GM21737 (cell line): ENCODE results near the gene NEK11.

Experiments
- ATAC-seq: cut with Tn5 transposase; IDR thresholded peaks from one replicate; pipeline ENCODE4 v1.9.1; 2021; ENCODE audit warnings: mild to moderate bottlenecking, moderate library complexity; ENCODE audit not compliant: unreplicated experiment

The NEK11 gene, protein sequence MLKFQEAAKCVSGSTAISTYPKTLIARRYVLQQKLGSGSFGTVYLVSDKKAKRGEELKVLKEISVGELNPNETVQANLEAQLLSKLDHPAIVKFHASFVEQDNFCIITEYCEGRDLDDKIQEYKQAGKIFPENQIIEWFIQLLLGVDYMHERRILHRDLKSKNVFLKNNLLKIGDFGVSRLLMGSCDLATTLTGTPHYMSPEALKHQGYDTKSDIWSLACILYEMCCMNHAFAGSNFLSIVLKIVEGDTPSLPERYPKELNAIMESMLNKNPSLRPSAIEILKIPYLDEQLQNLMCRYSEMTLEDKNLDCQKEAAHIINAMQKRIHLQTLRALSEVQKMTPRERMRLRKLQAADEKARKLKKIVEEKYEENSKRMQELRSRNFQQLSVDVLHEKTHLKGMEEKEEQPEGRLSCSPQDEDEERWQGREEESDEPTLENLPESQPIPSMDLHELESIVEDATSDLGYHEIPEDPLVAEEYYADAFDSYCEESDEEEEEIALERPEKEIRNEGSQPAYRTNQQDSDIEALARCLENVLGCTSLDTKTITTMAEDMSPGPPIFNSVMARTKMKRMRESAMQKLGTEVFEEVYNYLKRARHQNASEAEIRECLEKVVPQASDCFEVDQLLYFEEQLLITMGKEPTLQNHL

DNA sequence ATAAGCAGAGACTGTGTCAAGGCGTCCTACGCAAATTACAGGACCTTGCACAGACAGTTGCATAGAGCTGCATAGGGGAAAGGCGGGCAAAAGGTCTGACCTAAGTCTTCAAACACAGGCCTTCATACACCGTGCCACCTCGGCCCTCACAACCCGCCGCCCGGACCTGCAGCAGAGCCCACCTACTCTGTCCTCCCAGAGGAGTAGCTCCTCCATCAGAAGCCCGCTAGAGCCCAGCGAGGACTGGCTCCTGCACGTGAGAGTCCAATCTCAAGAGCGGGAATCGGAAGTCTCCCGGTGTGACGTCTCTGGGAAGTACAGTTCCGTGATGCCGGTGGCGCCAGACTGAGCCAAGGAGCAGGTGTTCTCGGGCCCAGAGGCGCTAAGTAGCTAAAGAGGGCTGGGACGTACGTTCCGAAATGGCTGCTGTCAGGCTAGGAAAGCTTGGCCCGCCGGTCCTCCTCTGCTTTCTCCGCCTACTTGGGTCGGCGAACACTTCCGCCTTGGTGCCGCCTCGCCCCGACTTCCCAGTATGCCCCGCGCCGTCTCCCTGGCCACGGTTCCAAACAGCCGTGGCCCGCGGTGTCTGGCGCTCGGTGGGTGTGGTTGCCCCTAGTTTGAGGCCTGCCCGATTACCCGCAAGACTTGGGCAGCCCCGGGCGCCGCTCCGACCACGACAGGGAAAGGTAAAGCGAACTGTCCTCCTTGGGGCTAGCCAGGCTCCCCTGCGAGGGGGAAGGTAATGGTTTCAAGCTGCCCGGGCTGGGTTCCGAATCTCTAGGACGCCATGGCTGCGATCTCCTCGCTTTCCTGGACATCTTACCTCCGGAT is at the start of gene NEK11, which contains the start of gene ASTE1:
NEK11 (plus strand) TSS at position 557 of the 831 bp plus-strand sequence. CDS start 2,832 bp downstream, outside the sequence.
ASTE1 (minus strand) TSS at position 505 of the 831 bp plus-strand sequence. CDS start 1,519 bp downstream, outside the sequence.
- peak; percentile 99 for ATAC-seq

DNA sequence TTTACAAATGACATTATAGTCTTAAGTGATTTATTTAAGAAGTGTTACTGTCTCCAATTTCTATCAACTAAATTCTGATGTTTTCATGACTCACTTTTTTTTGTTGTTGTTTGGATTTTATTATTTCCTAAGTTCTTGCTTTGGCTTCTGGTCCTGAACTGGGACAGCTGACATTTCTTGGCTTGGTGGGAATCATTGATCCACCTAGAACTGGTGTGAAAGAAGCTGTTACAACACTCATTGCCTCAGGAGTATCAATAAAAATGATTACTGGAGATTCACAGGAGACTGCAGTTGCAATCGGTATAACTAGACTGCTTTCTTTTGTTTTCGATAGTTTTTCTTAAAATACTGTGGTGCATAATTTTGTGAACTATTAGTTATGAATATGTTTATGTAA is 47.6 kb upstream of the NEK11 start:
- ATAC-seq: no peak

DNA sequence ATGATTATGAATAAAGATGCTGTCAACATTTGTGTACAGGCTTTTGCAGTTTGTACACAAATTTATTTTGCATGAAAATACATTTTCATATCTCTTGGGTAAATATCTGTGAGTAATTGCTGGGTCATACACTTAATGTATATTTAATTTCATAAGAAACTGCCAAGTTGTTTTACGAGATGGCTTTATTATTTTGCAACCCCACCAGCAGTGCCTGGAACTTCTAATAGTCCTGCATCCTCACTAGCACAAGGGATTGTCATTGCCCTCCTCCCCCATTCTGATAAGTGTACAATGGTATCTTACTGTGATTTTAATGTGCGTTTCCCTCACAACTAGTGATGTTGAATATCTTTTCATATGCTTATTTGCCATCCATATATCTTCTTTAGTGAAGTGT is 45.2 kb upstream of the NEK11 start:
- ATAC-seq: no peak

DNA sequence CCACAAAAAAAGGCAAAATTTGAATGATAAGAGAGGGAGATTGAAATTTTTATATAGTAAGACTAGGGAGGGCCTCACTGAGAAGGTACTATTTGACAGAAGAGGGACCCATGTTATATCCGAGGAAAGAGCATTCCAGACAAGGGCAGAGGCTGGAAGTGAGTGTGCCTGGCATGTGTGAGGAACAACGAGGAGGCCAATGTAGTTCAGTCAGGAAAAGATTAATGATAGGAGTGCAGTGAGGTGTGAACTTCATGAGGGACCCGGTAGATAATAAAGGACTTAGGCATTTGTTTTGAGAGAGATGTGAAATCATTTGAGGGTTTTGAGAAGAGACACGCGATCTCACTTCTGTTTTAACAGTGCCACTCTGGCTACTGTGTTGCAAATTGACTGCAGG is 36.4 kb upstream of the NEK11 start:
- ATAC-seq: no peak

DNA sequence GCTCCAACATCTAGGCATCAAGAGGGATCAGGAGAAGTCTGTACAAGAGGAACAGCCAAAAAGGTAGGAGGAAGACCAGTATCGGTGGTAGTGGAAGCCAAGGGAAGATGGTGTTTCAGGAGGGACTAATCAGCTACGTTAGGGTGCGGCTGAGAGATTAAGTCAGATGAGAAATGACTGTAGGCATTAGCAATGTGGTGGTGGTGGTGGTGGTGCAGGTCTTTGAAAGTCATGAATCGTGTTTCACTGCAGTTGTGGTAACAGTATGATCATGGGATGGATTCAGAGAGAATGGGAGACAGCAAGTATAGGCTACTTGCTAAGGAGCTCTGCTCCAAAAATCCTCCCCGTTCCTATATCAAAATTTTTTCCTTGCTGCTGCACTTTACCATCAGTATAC is 35.6 kb upstream of the NEK11 start:
- ATAC-seq: no peak

DNA sequence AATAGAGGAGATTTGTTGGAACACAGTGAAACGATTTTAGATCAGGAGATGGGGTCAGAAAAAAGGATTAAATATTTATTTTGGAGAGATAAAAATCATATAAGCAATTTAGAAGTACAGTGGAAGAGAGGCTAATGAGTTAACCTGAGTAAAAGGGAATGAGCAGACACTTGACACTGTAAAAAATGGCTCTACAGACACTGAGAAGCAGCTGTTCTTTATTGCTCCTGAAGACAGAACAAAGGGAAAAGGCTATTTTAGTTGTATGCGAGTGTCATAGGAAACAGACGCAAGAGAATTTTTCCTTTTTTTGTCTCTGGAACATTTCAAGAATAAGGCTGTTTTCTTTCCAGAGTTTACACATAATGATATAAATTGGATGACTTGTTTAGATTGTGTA is 34.3 kb upstream of the NEK11 start:
- ATAC-seq: no peak

DNA sequence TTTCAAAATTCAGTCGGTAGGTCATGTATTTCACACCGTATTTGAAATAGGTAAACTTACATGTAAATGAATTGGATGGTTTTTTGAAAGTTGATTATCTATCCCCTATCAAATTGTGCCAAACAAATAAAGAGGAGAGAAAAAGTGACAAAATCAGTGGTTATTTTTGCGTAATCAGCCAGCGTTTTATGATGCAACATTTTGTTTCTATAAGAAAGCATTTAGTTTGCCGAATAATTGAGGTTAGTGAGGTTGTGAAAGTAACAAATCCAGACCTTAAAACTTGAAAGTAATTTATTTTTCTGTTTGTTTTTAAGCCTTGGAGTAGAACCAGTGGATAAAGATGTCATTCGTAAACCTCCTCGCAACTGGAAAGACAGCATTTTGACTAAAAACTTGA is 29.4 kb upstream of the NEK11 start:
- ATAC-seq: no peak

DNA sequence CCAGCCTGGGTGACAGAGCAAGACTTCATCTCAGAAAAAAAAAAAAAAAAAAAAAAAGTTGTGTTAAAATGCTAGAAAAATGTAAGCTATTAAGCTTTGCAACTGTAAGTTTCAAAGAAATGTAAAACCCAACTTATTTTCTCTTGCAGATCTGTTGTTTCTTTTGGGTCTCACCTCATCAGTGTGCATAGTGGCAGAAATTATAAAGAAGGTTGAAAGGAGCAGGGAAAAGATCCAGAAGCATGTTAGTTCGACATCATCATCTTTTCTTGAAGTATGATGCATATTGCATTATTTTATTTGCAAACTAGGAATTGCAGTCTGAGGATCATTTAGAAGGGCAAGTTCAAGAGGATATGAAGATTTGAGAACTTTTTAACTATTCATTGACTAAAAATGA is 25.6 kb upstream of the NEK11 start:
- no peak for ATAC-seq

DNA sequence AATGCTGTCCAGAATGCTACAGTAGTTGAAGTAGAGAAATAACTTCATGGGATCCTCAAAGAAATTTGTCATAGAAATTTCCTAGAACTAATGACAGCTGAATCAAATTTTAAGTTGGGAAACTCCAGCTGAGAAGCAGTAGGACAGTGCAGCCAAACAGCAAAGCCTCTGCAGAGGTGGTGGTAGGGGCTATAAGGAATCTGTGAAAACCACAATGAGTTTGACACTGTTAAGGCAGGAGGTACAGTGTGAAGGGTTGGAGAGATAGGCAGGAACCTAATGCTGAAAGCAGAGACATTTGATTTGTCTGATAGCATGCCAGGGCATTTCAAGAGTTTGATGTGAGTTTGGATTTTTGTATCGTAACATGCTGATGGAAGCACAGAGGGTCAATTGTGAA is 22.1 kb upstream of the NEK11 start:
- ATAC-seq: no peak

DNA sequence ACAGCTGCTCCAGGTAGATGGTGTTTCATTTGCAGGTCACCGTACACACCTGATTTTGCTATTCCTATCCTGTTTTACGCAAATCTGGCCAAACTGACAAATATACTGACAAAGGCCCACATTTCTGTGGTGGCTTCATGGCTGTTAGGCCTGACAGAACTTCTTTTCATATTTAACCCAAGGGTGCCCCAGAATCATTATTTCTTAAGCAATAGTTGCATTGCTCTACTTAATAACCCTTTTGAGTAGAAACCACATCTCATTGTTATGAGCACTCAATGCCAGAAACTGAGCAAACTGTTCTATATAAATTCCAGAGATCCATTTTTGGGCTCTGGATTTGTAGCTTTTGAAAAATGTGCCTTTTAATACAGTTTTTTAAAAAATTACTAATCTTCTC is 19.4 kb upstream of the NEK11 start:
- no peak for ATAC-seq

DNA sequence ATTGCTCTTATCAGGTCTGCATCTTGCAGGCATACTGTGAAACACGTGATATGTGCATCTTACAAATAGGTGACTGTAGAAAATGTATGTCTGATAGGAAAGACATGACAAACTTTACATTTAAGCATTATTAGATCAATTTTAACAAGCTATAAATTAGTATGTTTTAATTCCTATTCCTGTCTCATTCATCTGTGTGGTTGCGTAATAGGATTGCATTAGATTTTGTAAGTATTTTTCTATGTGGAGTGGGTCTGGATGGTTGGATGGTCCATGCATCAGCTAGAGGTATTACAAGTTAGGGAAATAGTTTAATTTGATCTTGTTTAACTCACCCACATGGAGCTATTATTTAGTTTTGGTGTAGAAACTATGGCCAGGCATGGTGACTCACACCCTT is 18.9 kb upstream of the NEK11 start:
- no peak for ATAC-seq

DNA sequence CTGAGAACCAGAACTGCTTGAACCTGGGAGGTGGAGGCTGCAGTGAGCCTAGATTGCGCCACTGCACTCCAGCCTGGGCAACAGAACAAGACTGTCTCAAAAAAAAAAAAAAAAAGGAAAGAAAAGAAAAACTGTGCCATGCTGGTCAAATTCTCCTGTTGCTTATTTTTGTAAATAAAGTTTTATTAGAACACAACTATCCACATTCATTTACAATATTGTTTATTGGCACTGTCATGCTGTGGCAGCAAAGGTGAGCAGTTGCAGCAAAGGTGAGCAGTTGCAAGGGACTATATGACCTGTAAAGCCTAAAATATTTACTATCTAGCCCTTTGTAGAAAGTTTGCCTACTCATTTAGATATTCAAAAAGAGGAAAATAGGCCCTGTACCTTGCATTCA is 18.4 kb upstream of the NEK11 start:
- ATAC-seq: no peak

DNA sequence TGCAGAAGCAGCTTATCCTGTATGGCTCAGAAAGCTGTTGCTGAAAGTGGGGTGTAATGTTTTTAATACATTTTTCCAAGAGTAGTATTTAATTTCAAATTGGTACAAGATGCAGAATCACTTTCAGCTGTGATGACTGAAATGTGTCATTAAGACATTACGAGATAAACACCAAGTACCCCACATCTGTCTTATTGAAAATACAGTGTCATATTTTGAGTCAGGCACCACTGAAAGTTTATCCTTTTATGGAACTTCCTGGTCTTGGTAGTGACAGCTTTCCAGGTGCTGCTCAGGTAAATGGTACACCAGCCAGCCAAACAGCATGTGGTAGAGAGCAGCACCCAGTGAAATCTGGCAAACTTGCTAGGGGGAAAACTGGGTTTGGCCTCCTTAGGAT is 17.0 kb upstream of the NEK11 start:
- ATAC-seq: no peak

DNA sequence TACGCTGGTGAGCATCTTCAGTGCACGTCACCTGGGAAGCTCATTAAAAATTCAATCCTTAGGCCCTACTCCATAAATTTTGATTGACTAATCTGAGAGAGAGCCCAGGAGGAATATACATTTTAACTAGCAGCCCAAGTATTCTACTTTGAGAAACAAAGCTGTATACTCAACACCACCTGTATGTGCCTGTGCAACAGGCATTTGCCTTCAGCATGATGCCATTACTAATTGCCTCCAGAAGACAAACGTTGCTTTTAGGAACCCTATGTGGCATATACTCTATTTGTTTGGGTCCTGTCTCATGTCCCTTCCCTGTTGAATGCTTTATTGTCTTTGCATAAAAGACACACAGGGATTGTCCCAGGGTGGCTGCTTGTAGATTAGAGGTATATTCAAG is 7.7 kb upstream of the NEK11 start:
- no peak for ATAC-seq

DNA sequence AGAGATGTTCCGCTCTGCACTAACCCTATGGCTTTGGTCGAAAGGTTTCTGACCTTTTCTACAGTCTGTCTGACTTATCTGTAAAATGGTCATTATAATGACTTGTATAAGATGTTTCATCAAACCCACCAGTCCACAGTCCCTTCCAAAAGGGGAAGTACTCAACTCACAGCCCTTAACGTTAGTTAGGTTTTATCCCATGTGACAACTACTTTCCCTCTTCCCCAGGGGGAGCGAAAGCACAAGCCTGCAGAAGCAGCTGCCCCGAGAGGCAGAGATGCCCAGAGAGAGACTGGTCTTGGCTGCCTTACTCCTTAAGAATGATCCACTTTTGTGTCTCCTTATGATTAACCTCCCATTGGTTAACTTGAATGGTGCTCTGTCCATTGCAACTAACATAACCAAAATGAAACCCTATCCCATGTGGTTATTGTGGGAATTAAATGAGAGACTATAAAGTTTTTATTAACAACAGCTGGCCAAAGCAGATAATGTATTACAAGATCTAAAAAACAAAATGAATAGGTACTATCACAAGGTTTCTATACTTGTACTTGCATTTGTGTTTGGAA is 6.5 kb upstream of the NEK11 start:
- peak; percentile 49 for ATAC-seq

DNA sequence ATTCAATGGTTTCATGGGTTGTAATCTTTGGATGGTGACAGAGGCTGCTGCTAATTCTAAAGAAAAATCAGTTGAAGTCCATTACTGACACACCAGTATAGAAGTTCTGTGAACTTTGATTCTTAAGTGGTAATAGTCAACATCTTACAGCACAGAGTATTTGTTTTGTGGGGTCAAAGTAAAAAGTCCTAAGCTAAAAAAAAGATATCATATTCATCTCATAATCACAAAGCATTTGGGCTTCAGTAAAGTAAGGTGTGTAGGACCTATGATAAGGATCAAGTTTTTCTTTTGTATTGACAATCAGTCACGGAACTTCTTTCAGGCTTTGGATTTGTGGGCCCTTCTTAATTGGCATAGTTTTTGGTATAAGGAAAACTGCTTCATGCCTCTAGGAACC is 1.1 kb upstream of the NEK11 start:
- no peak for ATAC-seq

DNA sequence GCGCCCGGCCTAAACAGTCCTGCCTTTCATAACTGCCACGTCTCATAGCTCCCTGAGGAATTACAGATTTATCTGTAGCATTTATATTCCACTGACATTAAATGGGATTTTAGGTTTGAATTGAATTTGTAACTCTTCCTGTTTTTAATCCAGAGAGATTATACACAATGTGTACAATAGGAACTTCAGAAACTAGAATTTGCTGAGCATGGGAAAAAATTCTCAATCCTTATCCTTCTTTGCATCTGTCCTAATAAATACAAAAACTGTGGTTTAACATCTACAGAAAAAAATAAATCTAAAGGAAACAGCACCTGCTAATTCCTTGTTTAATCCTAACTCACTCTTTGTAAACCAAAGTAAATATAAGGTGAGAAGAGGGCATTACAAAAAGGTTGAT is 2.2 kb downstream of the NEK11 start:
- no peak for ATAC-seq

DNA sequence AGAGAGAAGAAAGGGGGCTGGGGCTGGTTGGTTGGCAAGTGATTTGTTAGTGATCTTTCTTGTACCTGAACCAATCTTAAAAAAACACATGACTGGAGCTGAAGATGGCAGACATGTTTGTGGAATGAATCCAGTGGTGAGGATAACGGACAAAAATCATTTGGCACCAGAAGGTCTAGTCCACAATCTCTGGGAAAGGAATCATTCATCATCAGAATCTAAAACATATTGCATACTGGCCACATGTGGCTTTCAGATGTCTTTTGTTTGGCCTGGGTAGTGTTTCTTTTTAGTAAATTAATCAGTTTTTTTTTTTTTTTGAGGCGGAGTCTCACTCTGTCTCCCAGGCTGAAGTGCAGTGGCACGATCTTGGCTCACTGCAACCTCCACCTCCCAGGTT is 5.0 kb downstream of the NEK11 start:
- no peak for ATAC-seq

DNA sequence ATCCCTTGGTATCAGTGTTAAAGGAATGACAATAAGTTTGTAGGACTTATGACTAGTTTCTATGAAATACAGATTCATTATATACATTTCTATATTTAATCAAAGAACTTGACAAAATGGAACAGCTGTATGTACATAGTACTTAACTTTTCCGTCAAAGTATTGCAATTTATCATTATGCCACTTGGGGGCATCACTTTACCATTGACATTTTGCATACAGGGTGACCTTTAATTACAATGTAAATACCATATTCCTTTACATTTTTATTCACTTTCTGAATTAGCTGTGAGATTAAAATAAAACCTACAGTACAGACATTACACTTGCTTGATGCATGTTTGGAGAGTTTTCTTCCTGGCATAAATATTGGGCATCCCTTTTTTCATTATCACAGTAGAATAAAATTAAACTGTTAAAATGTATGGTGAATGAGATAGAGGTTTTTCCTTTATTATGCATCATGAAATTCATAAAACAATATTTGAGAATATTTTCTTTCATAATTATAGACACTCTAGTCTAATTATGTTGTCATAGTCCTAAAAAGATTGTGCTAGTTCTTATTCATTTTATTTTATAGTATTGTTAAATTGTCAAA is 6.9 kb downstream of the NEK11 start:
- no peak for ATAC-seq

DNA sequence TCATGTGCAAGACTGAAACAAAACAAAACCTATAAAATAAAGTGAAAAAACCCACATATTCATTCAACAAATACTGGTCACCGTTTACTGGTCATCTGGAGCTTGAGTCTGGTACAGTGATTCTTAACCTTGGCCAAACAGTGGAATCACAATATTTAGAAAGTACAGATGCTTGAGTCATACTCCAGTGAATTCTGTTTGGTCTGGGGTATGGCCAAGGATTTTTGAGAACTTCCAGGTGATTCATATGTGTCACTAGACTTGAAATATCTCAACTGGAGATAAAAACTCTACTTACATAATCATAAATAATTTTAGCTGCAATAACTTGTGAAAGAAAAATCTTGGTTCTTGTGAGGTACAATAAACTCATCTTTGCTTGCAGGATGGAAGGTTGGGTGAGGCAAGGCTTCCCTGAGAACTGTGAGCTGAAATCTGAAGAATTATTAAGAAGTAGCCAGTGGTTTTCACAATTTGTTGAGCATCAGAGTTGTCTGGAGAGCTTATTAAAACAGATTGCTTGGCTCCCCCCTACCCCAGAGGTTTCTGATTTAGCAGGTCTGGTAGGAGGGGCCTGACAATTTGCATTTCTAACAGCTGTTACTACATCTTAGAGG is 9.6 kb downstream of the NEK11 start:
- no peak for ATAC-seq
